Activated CD4-positive, alpha-beta memory T cell treated with anti-CD3 and anti-CD28 coated beads for 36 hours (primary cell): ENCODE results near the gene FANCE. TPM values are rescaled to one million over a fixed set of nuclear protein-coding genes. Genes with fewer than 3 reads are reported as not detected.

Experiments
- CTCF ChIA-PET: fragments of 350-600 bp; sonication (Branson Sonifier 250); formaldehyde crosslinking; loops from one replicate; lab custom pipeline; 2021; ENCODE audit warnings: antibody characterized with exemption, inconsistent platforms; lab: Charles Lee
- POLR2A ChIA-PET: fragments of 350-600 bp; sonication (Branson Sonifier 250); formaldehyde crosslinking; loops from one replicate; lab custom pipeline; 2021; ENCODE audit warnings: antibody characterized with exemption; lab: Charles Lee
- DNase-seq: peaks from one replicate; pipeline ENCODE4 v3.0.0-alpha.2; 2020
- H3K27ac Mint-ChIP-seq: one replicate; pipeline ENCODE4 v1.8.0; 2021; ENCODE audit warnings: mixed read lengths
- H3K27me3 Mint-ChIP-seq: one replicate; pipeline ENCODE4 v1.8.0; 2021; ENCODE audit warnings: mixed read lengths
- H3K36me3 Mint-ChIP-seq: one replicate; pipeline ENCODE4 v1.8.0; 2021; ENCODE audit warnings: mixed read lengths
- H3K4me1 Mint-ChIP-seq: one replicate; pipeline ENCODE4 v1.8.0; 2021; ENCODE audit warnings: low read depth, mixed read lengths
- H3K4me3 Mint-ChIP-seq: one replicate; pipeline ENCODE4 v1.8.0; 2021; ENCODE audit warnings: mild to moderate bottlenecking, mixed read lengths
- H3K9me3 Mint-ChIP-seq: one replicate; pipeline ENCODE4 v1.8.0; 2021; ENCODE audit warnings: mixed read lengths
- intact Hi-C: fragments of 100-400 bp; cut with micrococcal nuclease; formaldehyde crosslinking; loops from one replicate; pipeline ENCODE4 v1.15.1; 2023
- total RNA-seq, 2 experiments: library from RNA; stranded (reverse); gene quantifications; one replicate each; pipeline ENCODE4 v1.2.3, GENCODE V29; 2021

The FANCE gene
- total RNA-seq, 2 experiments from 2014 or later, result 18.9 to 19.2 TPM

DNA sequence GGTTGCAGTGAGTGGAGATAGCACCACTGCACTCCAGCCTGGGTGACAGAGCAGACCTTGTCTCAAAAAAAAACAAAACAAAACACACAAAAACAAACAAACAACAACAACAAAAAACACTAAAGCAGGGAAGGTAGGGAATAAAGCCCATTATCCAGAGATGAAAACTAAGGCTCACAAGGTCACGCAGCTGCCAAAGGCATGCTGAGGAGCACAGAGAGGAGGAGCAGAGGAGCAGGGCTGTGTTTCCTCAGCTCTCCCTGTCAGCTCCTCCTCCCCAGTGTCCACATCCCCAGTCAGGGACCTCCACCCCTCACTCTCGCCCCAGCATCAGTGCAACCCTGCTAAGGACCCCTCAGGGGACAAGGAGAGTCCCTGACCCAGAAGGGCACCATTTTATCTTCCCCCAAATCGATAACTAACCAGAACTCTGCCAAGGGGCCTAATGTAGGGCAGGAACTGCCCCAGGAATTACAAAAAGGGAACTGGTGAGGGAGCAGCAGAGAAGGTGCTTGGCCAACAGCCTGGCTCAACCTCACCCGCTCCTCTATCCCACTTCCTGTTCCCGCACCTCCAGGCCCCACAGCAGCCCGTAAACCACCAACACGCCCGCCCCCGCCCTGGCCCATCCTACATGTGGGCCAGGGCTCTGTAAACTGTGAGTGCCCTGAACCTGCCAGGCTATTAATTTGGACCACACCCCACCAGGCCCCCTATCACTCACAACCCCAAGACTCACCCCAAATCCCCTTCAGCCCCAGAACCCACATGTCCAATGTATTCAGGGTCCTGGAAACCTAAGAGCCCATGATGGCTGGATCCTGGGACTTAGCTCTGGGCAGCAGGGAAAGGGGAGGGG lies 35.7 kb downstream of the FANCE start:
- Mint-ChIP-seq H3K4me1 (peaks cover 5% of the 10 kb centered on the region), H3K27ac (no peak overlapping the region), H3K9me3 (no peaks in the 10 kb centered on the region), H3K36me3 (no peaks in the 10 kb centered on the region), H3K27me3 (no peaks in the 10 kb centered on the region), H3K4me3 (no peak overlapping the region)
- CTCF ChIA-PET, result interaction anchor here (1.0 kb wide), 1 partner anchor 8 kb away, joined by 3 read pairs; no protein-coding TSS in a partner anchor
- intact Hi-C loops, result no loop called here
- POLR2A ChIA-PET, result interaction anchor here (0.6 kb wide), 1 partner anchor 15 kb away, joined by 3 read pairs; no protein-coding TSS in a partner anchor
- DNase-seq, result no peak

DNA sequence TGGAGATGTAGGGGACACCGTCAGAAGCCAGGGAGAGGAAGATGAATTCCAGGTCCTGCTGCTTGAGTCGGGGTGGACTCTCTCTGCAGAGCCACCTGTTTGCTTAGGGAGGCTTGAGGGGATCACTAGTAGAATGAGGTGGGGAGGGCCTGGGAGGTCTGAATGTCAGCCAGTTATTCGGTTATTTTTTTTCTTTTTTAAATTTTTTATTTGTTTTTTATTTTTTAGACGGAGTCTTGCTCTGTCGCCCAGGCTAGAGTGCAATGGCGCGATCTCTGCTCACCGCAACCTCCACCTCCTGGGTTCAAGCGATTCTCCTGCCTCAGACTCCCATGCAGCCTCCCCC lies 36.4 kb downstream of the FANCE start:
- Mint-ChIP-seq H3K4me1 (peaks cover 5% of the 10 kb centered on the region), H3K4me3 (no peak overlapping the region), H3K36me3 (no peaks in the 10 kb centered on the region), H3K9me3 (no peaks in the 10 kb centered on the region), H3K27ac (no peak overlapping the region), H3K27me3 (no peaks in the 10 kb centered on the region)
- intact Hi-C loops, result no loop called here
- no peak for DNase-seq
- POLR2A ChIA-PET, result interaction anchor here (0.6 kb wide), 1 partner anchor 16 kb away, joined by 3 read pairs; no protein-coding TSS in a partner anchor
- CTCF ChIA-PET, result interaction anchor here (1.0 kb wide), 1 partner anchor 35 kb away, joined by 3 read pairs; no protein-coding TSS in a partner anchor

DNA sequence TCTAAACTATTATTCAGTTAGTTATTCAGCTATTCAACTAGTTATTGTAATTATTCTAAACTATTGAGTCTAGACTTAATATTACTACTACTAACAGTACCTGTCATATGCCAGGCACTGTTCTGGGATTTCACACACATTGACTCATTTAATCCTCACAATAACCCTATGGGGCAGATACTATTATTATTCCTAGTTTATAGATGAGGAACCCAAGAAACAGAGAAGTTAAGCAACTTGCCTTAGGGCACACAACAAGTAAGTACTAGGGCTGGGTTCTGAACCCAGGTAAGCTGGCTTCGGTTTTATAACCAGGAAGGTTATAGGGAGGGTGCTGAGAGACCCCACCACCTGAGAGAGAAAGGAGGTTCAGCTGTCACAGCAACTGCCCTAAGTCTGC lies 36.9 kb downstream of the FANCE start:
- Mint-ChIP-seq H3K27me3 (no peaks in the 10 kb centered on the region), H3K9me3 (no peaks in the 10 kb centered on the region), H3K4me1 (peaks cover 10% of the 10 kb centered on the region), H3K36me3 (no peaks in the 10 kb centered on the region), H3K27ac (no peak overlapping the region), H3K4me3 (no peak overlapping the region)
- intact Hi-C loops, result no loop called here
- no peak for DNase-seq
- POLR2A ChIA-PET, result no interaction called here
- CTCF ChIA-PET, result interaction anchor here (1.0 kb wide), 1 partner anchor 34 kb away, joined by 3 read pairs; no protein-coding TSS in a partner anchor

DNA sequence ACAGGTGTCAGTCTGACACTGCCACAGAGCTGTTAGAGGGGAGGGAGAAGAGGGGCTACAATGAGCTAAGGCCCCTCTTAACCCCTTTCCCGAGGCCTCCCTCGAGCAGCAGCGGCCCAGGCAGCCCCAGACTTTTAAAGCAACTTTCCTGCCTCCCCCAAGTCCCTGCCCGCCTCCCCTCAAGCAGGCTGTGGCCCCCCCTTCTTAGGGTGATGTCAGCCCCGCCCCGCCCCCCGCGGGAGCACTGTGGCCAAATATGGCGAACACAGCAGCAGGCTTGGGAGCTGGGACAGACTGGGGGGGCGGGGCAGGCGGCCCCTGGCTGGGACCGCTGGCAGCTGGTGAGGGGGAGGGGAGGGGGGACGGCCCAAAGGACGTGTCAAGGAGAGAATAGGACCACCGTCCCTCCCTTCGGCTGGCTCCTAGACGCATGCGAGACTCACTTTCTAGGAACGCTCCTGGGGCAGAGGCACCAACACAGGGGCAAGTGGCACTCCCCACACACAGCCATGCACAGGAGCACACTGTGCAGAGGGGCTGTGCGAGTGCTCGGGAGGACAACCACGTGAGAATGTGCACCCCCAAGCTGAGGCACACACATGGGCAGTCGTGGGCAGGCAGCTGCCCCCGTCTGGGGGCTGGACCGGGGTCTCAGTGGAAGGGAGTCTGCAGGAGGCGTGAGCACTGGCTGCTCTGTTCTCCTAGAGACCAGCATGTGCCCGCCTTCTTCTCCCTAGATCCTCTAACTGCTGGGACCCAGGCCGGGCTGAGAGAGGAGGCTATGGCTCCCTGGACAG lies 38.1 kb downstream of the FANCE start:
- Mint-ChIP-seq H3K4me1 (peaks cover 11% of the 10 kb centered on the region), H3K27me3 (no peaks in the 10 kb centered on the region), H3K9me3 (no peaks in the 10 kb centered on the region), H3K27ac (no peak overlapping the region), H3K36me3 (no peaks in the 10 kb centered on the region), H3K4me3 (no peak overlapping the region)
- ChIA-PET CTCF (no interaction called here), POLR2A (no interaction called here)
- no peak for DNase-seq
- intact Hi-C loops, result no loop called here

DNA sequence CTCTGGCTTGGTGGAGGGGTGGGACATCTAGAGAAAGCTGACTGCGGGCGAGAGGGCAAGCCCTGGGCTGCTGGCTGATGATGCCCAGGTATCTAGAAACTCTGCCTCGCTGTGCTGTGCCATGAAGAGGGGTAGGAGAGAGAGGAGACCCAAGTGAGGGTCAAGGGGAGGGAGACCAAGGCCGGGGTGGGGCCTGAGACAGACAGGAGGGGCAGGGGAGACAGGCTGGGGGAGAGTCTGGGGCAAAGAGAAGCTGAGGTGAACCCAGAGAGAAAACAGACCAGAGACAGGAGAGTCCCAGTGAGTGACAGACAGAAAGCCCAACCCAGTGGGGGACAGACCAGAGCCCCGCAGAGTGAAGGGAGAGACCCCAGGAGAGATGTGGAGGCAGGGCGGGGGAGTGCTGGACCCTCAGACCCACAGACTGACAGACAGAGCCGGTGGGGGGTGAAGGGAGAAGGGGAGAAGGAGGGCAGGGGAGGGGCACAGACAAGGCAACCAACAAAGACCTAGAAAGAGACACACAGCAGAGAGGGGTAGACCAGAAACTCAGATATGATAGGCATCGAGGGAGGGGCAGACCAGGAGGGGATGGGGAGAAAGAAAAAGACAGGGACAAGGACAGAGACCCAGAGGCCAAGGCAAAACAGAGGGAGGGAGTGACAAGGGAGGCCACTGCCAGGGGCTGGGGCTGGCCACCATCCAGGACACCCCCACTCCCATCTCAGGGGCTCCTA lies 38.9 kb downstream of the FANCE start:
- Mint-ChIP-seq H3K36me3 (no peaks in the 10 kb centered on the region), H3K4me1 (peaks cover 11% of the 10 kb centered on the region), H3K27me3 (no peaks in the 10 kb centered on the region), H3K4me3 (no peak overlapping the region), H3K27ac (no peak overlapping the region), H3K9me3 (no peaks in the 10 kb centered on the region)
- intact Hi-C loops, result no loop called here
- DNase-seq, result no peak
- CTCF ChIA-PET, result no interaction called here
- POLR2A ChIA-PET, result interaction anchor here (0.6 kb wide), 1 partner anchor 18 kb away, joined by 3 read pairs; no protein-coding TSS in a partner anchor

DNA sequence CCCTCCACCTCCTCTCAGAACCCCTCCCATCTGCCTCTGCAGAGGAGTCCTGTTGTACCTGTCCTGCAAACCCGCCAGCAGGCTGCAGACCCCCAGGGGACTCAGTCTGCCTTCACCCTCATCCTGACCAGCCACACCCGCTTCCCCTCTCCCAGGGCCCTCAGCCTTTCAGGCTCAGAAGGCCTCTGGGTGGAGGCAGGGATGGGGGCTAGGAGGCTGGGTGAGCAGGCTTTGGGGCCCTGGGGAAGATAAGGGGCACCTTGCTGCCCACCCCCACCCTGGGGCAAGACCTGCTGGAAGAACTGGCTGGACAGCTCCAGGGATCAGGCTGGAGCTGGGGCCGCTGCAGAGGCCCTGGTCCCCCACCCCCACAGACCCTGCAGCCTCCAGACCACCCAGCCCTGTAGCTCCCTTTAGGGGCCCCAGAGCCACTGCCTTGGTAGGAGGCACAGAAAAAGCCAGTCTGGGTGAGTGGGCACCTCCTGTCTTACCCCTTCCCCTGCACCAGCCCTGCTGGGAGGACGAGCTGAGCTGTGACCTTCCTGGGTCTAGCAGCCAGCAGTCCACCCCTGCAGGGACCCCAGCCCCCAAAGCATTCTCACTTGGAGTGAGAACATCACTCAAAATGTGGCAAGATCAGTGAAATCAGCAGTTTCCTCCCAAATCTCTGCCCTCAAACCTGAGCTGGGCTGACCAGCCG lies 39.6 kb downstream of the FANCE start:
- CTCF ChIA-PET, result interaction anchor here (0.9 to 1.5 kb wide), 2 partner anchors 31 to 194 kb away, joined by 3 read pairs; partner anchors contain the start of gene DEF6

DNA sequence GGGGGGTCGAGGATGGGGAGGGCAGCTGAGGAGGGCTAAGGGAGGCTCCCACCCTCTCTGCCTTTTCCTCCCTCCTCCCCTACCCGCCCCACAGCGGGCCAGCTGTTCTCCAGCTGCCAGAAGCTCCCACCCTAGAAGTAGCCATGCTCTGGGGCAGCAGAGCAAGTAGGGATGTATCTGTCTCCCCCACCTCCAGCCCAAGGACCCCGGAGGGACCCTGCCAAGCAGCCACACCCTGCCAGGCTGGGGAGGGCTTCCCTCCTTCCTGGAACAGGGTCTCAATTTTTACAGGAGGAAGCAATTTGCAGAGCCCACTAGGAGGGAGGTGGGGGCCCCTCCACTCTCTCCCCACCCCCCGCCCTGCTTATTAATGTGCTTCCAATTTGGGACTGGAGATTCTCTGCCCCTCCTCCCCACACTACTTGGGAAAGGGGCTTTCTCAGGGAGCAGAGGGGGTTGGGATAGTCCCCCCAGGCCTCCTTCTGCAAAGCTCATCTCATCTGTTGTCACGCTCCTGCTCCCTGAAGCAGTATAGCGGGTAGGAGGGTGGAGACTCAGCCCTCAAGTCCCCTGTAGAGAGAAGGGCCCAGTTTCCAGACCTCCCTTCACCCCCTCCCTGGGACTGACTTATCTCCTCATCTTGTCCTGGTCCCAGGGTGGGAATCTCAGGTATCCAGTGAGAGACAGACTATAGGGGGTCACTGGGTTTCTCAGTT lies 40.3 kb downstream of the FANCE start:
- CTCF ChIA-PET, result interaction anchor here (0.9 to 1.5 kb wide), 2 partner anchors 30 to 195 kb away, joined by 3 read pairs; partner anchors contain the start of gene DEF6
- Mint-ChIP-seq H3K27ac (no peak overlapping the region), H3K27me3 (no peaks in the 10 kb centered on the region), H3K36me3 (no peaks in the 10 kb centered on the region), H3K4me1 (peaks cover 11% of the 10 kb centered on the region), H3K4me3 (no peak overlapping the region), H3K9me3 (no peaks in the 10 kb centered on the region)
- intact Hi-C loops, result no loop called here
- DNase-seq, result no peak
- POLR2A ChIA-PET, result no interaction called here

More for the DNA sequence above, 39.6 kb downstream of the FANCE start:
- H3K9me3 Mint-ChIP-seq, result no peaks in the 10 kb centered on the region
- H3K27ac Mint-ChIP-seq, result no peak overlapping the region
- POLR2A ChIA-PET, result no interaction called here
- no peaks in the 10 kb centered on the region for H3K27me3 Mint-ChIP-seq
- H3K36me3 Mint-ChIP-seq, result no peaks in the 10 kb centered on the region
- H3K4me1 Mint-ChIP-seq, result peaks cover 11% of the 10 kb centered on the region
- no peak for DNase-seq
- H3K4me3 Mint-ChIP-seq, result no peak overlapping the region
- intact Hi-C loops, result no loop called here

DNA sequence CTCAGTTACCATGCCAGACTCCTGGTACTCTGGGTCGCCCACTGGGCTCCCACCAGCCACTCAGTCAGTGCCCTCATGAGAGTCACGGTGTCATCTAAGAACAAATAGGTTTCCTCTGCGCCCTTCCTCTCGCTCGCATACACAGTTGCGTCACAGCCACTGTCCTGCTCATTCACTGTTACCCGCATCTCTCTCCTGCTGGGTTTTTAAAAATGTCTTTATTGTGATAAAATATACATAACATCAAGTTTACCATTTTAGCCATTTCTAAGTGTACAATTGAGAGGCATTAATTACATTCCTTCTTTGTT lies 40.8 kb downstream of the FANCE start:
- H3K27ac Mint-ChIP-seq, result no peak overlapping the region
- H3K9me3 Mint-ChIP-seq, result no peaks in the 10 kb centered on the region
- H3K4me3 Mint-ChIP-seq, result no peak overlapping the region
- H3K36me3 Mint-ChIP-seq, result no peaks in the 10 kb centered on the region
- no peaks in the 10 kb centered on the region for H3K27me3 Mint-ChIP-seq
- no peak for DNase-seq
- ChIA-PET CTCF (interaction anchor here (1.5 kb wide), 1 partner anchor 195 kb away, joined by 3 read pairs; the partner anchor contains the start of gene DEF6), POLR2A (no interaction called here)
- H3K4me1 Mint-ChIP-seq, result peaks cover 10% of the 10 kb centered on the region
- intact Hi-C loops, result no loop called here

DNA sequence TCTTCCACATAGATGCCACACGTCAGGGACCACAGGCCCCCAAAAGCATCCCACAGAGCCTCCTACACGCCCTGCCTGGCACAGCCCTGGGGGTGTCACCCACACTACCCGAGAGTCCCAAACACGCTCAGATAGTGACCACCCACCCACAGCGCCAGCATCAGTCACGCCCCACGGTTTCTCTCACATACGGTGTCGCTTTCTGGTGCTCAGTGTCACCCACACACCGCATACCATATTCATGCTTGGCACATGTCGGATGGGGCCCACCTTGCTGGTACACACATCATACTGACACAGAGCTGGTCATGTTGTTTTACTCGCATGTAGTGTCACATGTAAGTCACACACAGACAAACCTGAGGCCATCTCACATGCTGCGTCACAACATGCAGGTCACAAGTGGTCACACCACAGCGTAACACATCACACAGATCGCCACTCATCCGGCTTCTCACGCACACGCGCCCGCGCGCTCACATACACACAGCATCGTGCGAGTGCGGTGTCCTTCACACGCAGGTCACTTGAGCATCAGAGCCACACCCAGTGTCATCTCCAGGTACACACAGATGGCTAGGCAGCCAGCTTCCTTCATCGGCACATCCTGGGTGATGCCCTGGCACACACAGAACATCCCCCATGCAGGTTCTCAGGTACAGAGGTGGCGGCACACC lies 41.3 kb downstream of the FANCE start:
- Mint-ChIP-seq H3K36me3 (no peaks in the 10 kb centered on the region), H3K27ac (no peak overlapping the region), H3K27me3 (peaks cover 2% of the 10 kb centered on the region), H3K4me3 (no peak overlapping the region), H3K9me3 (no peaks in the 10 kb centered on the region), H3K4me1 (peaks cover 10% of the 10 kb centered on the region)
- intact Hi-C loops, result no loop called here
- CTCF ChIA-PET, result interaction anchor here (1.5 kb wide), 1 partner anchor 196 kb away, joined by 3 read pairs; the partner anchor contains the start of gene DEF6
- no peak for DNase-seq
- POLR2A ChIA-PET, result no interaction called here

DNA sequence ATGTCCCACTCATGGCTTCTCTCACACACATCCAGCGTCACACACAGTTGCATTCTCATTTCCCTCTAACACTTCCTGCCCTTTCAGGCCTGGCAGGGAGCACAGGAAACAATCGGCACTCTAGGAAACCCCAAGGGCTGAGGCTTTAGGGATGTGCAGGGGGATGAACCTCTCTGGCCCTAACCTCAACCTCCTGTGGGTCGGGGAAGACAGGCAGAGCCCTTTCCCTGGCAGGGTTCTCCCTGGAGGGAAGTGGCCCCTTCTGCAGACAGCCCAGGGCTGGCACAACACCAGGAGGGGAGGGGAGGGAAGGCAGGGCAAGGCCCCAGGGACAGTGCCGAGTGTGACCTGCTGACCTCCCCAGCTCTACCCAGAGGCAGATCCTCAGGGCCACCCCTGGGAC lies 42.0 kb downstream of the FANCE start:
- H3K27ac Mint-ChIP-seq, result no peak overlapping the region

More for the DNA sequence above, 42.0 kb downstream of the FANCE start:
- Mint-ChIP-seq H3K4me1 (peaks cover 14% of the 10 kb centered on the region), H3K27me3 (peaks cover 6% of the 10 kb centered on the region), H3K36me3 (no peaks in the 10 kb centered on the region), H3K9me3 (no peaks in the 10 kb centered on the region), H3K4me3 (no peak overlapping the region)
- POLR2A ChIA-PET, result no interaction called here
- intact Hi-C loops, result no loop called here
- no peak for DNase-seq
- CTCF ChIA-PET, result no interaction called here
